Transverse colon (tissue), 4 donors: ENCODE results near the gene GLI3. TPM values are rescaled to one million over a fixed set of nuclear protein-coding genes. Genes with fewer than 3 reads are reported as not detected.

Experiments used
- DNase-seq: peaks from one replicate; pipeline ENCODE4 v3.0.0-alpha.2; 2019
- H3K27ac ChIP-seq, 4 donors: fragments of 200-600 bp; sonication (generic); 2 replicates each; pipeline ENCODE4 v1.5.1; 2016 to 2018; ENCODE audit warnings: inconsistent platforms in 4 of 4
- H3K27me3 ChIP-seq: fragments of 200-600 bp; sonication (generic); 2 replicates; pipeline ENCODE4 v1.5.1; 2017; ENCODE audit warnings: inconsistent platforms
- H3K36me3 ChIP-seq, 4 donors: fragments of 200-600 bp; sonication (generic); 2 replicates each; pipeline ENCODE4 v1.5.1; 2017 to 2019; ENCODE audit warnings: inconsistent platforms in 4 of 4
- H3K4me1 ChIP-seq, 4 donors: fragments of 200-600 bp; sonication (generic); 2 replicates each; pipeline ENCODE4 v1.5.1; 2017 to 2020; ENCODE audit warnings: inconsistent platforms in 4 of 4
- H3K4me3 ChIP-seq, 4 donors: fragments of 200-600 bp; sonication (generic); 1 replicate in 1 of 4; 2 replicates in 3 of 4; pipeline versions ENCODE4 v1.5.1 to v1.6.1; 2017 to 2019; ENCODE audit warnings: inconsistent platforms in 4 of 4
- H3K9me3 ChIP-seq, 2 donors: fragments of 200-600 bp; sonication (generic); 2 replicates each; pipeline ENCODE4 v1.5.1; 2017 to 2019; ENCODE audit warnings: inconsistent platforms in 2 of 2
- EP300 ChIP-seq: sonication (generic); formaldehyde crosslinking; IDR thresholded peaks from one replicate; pipeline ENCODE4 v1.6.1; 2017; ENCODE audit warnings: antibody characterized with exemption, low read depth
- POLR2A ChIP-seq: fragments of 450-650 bp; IDR thresholded peaks from one replicate; pipeline ENCODE4 v1.6.1; 2016; ENCODE audit warnings: antibody characterized with exemption, mild to moderate bottlenecking, moderate library complexity
- POLR2AphosphoS5 ChIP-seq, 3 donors: sonication (generic); formaldehyde crosslinking; IDR thresholded peaks; one replicate each; pipeline ENCODE4 v1.6.1; 2016; ENCODE audit warnings: antibody characterized with exemption in 3 of 3
- WGBS, 2 donors: methylation state at CpG; one replicate each; pipeline ENCODE4 v1.1.5; 2018; ENCODE audit warnings: low coverage in 1 of 2; 5-methylcytosine and 5-hydroxymethylcytosine counted together
- in situ Hi-C, 4 donors: fragments of 200-750 bp; cut with MboI; loops; one replicate each; pipeline versions ENCODE4 v1.15.0 to v1.15.1; 2017; ENCODE audit warnings: low sequenced_read_pairs in 3 of 4, low pct_ligation_motif_present in 1 of 4, low pct_unique_long_range_greater_than_20kb in 1 of 4
- intact Hi-C: fragments of 100-400 bp; cut with DNase I; formaldehyde crosslinking; loops from one replicate; pipeline ENCODE4 v1.15.1; 2023; ENCODE audit warnings: low total_unique reads
- total RNA-seq, 4 donors: library from RNA; depleted of rRNA; stranded (reverse); fragments of >200 nt; gene quantifications; one replicate each; pipeline ENCODE4 v1.1.0, GENCODE V29; 2016
- TF ChIP-seq, protein P1 (sequence below), 5 experiments: fragments of 200-600 bp in 3 of 5; fragments of 450-650 bp in 2 of 5; sonication (generic) in 3 of 5; IDR thresholded peaks; 1 replicate in 2 of 5; 2 replicates in 3 of 5; pipeline ENCODE4 v1.5.1; 2016 to 2017; ENCODE audit warnings: antibody characterized with exemption in 5 of 5, inconsistent platforms in 3 of 5, mild to moderate bottlenecking in 2 of 5, moderate library complexity in 1 of 5

GLI3 gene
- total RNA-seq, 4 donors from 2014 or later, result 3.7 to 41.1 (median 5.3) TPM

DNA sequence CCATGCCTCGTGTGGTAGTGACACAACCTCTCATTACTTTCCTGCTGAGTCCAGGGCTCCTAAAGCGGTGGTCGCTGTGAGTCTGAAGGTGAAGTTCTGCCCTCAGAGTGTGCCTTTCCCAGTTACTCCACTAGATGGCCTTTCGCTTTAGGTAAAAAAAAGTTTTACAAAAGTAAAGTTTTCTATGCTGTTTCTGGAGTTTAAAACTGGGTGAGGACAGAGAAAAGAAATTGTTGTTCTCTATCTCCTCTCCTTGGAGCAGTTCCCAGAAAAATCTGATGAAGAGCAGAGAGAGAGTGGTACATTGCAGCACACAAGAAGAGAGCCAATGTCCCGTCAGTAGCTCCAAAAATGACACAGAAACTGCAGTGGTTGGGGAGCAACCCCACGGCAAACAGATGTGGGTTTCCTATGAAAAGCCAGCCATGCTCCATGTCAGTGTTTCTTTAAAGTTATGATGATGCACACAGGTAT is 257.1 kb downstream of the GLI3 start:
- no peak for DNase-seq
- Histone ChIP-seq H3K27me3 (no peaks in the 10 kb centered on the region), H3K9me3 (no peaks in the 10 kb centered on the region), H3K4me3 (no peak overlapping the region), H3K27ac (peak overlapping the region; percentile 43 to 67 (median 48)), H3K36me3 (no peaks in the 10 kb centered on the region), H3K4me1 (peaks cover 0 to 28% (median 8%) of the 10 kb centered on the region in 4 donors)
- no peak for TF ChIP-seq POLR2A
- TF ChIP-seq POLR2AphosphoS5 (IDR thresholded peaks at IDR 0.05), result peak in 2 of 3 donors; percentile 35 to 51
- no peak for TF ChIP-seq EP300
- TF ChIP-seq, protein P1, sequence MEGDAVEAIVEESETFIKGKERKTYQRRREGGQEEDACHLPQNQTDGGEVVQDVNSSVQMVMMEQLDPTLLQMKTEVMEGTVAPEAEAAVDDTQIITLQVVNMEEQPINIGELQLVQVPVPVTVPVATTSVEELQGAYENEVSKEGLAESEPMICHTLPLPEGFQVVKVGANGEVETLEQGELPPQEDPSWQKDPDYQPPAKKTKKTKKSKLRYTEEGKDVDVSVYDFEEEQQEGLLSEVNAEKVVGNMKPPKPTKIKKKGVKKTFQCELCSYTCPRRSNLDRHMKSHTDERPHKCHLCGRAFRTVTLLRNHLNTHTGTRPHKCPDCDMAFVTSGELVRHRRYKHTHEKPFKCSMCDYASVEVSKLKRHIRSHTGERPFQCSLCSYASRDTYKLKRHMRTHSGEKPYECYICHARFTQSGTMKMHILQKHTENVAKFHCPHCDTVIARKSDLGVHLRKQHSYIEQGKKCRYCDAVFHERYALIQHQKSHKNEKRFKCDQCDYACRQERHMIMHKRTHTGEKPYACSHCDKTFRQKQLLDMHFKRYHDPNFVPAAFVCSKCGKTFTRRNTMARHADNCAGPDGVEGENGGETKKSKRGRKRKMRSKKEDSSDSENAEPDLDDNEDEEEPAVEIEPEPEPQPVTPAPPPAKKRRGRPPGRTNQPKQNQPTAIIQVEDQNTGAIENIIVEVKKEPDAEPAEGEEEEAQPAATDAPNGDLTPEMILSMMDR (IDR thresholded peaks at IDR 0.05), result peak; percentile 49 to 71 (median 57)
- in situ Hi-C loops (loop anchor here in 1 of 4 donors (25.0 kb wide), 2 partner anchors 257 to 707 kb away; partner anchors contain the start of gene GLI3), intact Hi-C loops (loop anchor here (10.0 kb wide), 1 partner anchor 255 kb away; the partner anchor contains the start of gene GLI3)
- WGBS, 2 donors, result 26 to 31% methylated on average over 4 to 6 of the region's 6 CpGs

DNA sequence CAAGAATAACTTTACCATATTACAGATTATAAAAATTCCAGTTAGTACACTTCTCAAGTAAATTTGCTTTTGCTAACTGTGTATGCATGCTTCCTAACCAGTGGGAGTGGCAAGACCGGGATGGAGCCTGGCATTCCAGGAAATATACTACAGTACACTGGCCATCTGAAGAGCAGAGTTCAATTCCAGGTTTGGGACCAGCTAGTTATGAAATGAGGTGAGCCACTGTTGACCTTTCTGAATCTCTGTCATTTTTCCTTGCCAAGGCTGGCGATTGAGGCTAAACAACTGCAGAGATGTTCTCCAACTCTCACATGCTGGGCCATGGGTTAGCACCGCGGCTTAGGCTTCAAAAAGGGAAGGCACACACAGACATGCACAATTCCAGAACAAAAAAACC is 258.2 kb downstream of the GLI3 start:
- Histone ChIP-seq H3K9me3 (no peaks in the 10 kb centered on the region), H3K27me3 (no peaks in the 10 kb centered on the region), H3K36me3 (no peaks in the 10 kb centered on the region), H3K4me3 (no peak overlapping the region), H3K4me1 (peaks cover 0 to 28% (median 8%) of the 10 kb centered on the region in 4 donors), H3K27ac (peak overlapping the region in 1 of 4 donors; percentile 43)
- TF ChIP-seq EP300, result no peak
- in situ Hi-C loops (loop anchor here in 1 of 4 donors (25.0 kb wide), 2 partner anchors 258 to 708 kb away; partner anchors contain the start of gene GLI3), intact Hi-C loops (loop anchor here (10.0 kb wide), 1 partner anchor 256 kb away; the partner anchor contains the start of gene GLI3)
- 68 to 74% methylated on average over 3 to 4 of the region's 4 CpGs for WGBS, 2 donors
- DNase-seq, result no peak

DNA sequence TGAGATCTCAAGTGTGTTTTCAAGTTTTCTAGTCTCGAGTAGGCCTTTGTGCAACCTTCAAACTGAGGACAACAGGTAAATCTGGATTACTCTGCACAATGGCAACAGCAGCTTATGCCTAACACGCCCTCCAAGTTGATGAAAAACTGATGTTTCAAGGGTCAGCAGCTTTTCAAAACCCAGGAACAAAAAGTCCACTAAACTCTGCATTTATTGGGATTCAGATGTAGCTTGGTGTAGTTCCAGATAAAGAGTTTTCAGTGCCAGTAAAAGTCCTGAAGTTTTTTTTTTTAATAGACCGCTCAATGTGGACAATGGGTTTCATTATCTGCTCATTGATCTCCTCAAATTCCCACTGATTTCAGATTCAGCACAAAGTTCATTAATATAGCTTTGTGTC is 259.3 kb downstream of the GLI3 start:
- WGBS, 2 donors, result 59 to 74% methylated on average over 3 of the region's 3 CpGs
- peak overlapping the region in 2 of 4 donors; percentile 11 to 20 for H3K27ac ChIP-seq
- DNase-seq, result no peak
- H3K36me3 ChIP-seq, result no peaks in the 10 kb centered on the region
- H3K9me3 ChIP-seq, result no peaks in the 10 kb centered on the region
- in situ Hi-C loops (loop anchor here in 1 of 4 donors (25.0 kb wide), 2 partner anchors 260 to 710 kb away; partner anchors contain the start of gene GLI3), intact Hi-C loops (loop anchor here (10.0 kb wide), 1 partner anchor 257 kb away; the partner anchor contains the start of gene GLI3)
- H3K4me1 ChIP-seq, result peaks cover 0 to 28% (median 8%) of the 10 kb centered on the region in 4 donors
- no peak overlapping the region for H3K4me3 ChIP-seq
- no peak for TF ChIP-seq POLR2A
- TF ChIP-seq EP300, result no peak
- TF ChIP-seq POLR2AphosphoS5 (IDR thresholded peaks at IDR 0.05), result no peak
- TF ChIP-seq, protein P1 (IDR thresholded peaks at IDR 0.05), result no peak
- no peaks in the 10 kb centered on the region for H3K27me3 ChIP-seq

DNA sequence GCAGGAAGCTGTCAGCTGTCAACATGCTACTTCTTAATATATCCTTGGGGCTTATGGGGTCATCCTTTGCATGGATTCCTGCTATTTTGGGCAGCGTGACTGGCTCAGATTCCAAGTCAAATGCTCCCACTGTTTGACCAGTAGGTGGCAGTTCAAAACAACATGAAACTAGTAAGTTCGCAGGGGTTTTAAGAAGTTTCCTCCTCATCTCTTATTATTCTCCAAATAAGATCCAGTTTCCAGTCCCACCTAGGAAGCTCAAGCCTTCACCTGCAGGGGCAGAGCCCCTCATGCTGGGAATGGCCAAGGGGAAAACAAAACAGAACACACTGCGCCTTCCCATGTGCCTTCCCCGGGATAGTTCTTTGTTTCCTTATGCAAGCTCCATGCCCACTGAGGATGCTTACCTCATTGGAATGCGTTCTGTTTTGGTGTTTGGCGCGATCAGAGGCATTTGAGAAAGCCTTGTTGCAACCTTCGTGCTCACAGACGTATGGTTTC is 259.8 kb downstream of the GLI3 start:
- in situ Hi-C loops (loop anchor here in 1 of 4 donors (25.0 kb wide), 2 partner anchors 260 to 710 kb away; partner anchors contain the start of gene GLI3), intact Hi-C loops (loop anchor here (10.0 kb wide), 1 partner anchor 258 kb away; the partner anchor contains the start of gene GLI3)
- no peaks in the 10 kb centered on the region for H3K9me3 ChIP-seq
- WGBS, 2 donors, result 61 to 65% methylated on average over 2 to 9 of the region's 9 CpGs
- H3K27ac ChIP-seq, result peak overlapping the region in 2 of 4 donors; percentile 11 to 20
- H3K4me3 ChIP-seq, result no peak overlapping the region
- no peaks in the 10 kb centered on the region for H3K27me3 ChIP-seq
- DNase-seq, result no peak
- H3K36me3 ChIP-seq, result no peaks in the 10 kb centered on the region
- peaks cover 0 to 28% (median 8%) of the 10 kb centered on the region in 4 donors for H3K4me1 ChIP-seq
- no peak for TF ChIP-seq POLR2AphosphoS5 (IDR thresholded peaks at IDR 0.05)
- TF ChIP-seq, protein P1 (IDR thresholded peaks at IDR 0.05), result peak; percentile 53 to 66 (median 54)
- TF ChIP-seq EP300, result no peak
